K562 (cell line): ENCODE measurements around the gene HUS1.
"Not testable (repeated sequence)": the region's sequence is repeated elsewhere in the genome, so short reads cannot be mapped to it uniquely, and the experiment has no call there.

Experiments
- ARID4B ChIP-seq: sonication (generic); formaldehyde crosslinking; IDR thresholded peaks from 2 replicates; pipeline ENCODE4 v1.8.0; 2022; ENCODE audit warnings: mild to moderate bottlenecking, missing genetic modification reagents
- CCNT2 ChIP-seq: IDR thresholded peaks from 2 replicates; pipeline ENCODE4 v1.6.1; 2011; ENCODE audit warnings: borderline replicate concordance, low read depth, mild to moderate bottlenecking, moderate library complexity, mixed read lengths, low read length; ENCODE audit not compliant: insufficient read length; ENCODE audit errors: extremely low read depth
- ELF1 ChIP-seq: fragments of 200-800 bp; sonication (Bioruptor generic); IDR thresholded peaks from 2 replicates; pipeline ENCODE4 v1.6.1; 2016; ENCODE audit warnings: missing genetic modification characterization, missing compliant biosample characterization
- POLR2A ChIP-seq: fragments of 450-650 bp; conservative IDR thresholded peaks from 2 replicates; pipeline ENCODE4 v1.6.1; 2016
- TF ChIP-seq, protein P1 (sequence below): fragments of 450-650 bp; IDR thresholded peaks from 2 replicates; pipeline ENCODE4 v1.6.1; 2014; ENCODE audit warnings: low read depth, mild to moderate bottlenecking, moderate library complexity, borderline replicate concordance
- TF ChIP-seq, protein P2 (sequence below): sonication (generic); formaldehyde crosslinking; IDR thresholded peaks from 2 replicates; pipeline ENCODE4 v1.8.1; 2023; ENCODE audit warnings: mild to moderate bottlenecking, missing genetic modification reagents
- TF ChIP-seq, protein P3 (sequence below), 3 experiments: IDR thresholded peaks in 2 of 3; conservative IDR thresholded peaks in 1 of 3; 2 replicates each; pipeline ENCODE4 v1.5.1; 2011 to 2012; ENCODE audit warnings: low read length in 3 of 3, mild to moderate bottlenecking in 3 of 3, control low read depth in 2 of 3, improper control_type of control experiment in 1 of 3, inconsistent platforms in 1 of 3, low read depth in 1 of 3, mixed read lengths in 1 of 3, moderate library complexity in 1 of 3; ENCODE audit not compliant: insufficient read depth in 2 of 3

- TF ChIP-seq ARID4B; CCNT2; POLR2A; ELF1 (tag): not testable (repeated sequence)
- TF ChIP-seq, protein P1, sequence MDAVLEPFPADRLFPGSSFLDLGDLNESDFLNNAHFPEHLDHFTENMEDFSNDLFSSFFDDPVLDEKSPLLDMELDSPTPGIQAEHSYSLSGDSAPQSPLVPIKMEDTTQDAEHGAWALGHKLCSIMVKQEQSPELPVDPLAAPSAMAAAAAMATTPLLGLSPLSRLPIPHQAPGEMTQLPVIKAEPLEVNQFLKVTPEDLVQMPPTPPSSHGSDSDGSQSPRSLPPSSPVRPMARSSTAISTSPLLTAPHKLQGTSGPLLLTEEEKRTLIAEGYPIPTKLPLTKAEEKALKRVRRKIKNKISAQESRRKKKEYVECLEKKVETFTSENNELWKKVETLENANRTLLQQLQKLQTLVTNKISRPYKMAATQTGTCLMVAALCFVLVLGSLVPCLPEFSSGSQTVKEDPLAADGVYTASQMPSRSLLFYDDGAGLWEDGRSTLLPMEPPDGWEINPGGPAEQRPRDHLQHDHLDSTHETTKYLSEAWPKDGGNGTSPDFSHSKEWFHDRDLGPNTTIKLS: not testable (repeated sequence)
- TF ChIP-seq, protein P2, sequence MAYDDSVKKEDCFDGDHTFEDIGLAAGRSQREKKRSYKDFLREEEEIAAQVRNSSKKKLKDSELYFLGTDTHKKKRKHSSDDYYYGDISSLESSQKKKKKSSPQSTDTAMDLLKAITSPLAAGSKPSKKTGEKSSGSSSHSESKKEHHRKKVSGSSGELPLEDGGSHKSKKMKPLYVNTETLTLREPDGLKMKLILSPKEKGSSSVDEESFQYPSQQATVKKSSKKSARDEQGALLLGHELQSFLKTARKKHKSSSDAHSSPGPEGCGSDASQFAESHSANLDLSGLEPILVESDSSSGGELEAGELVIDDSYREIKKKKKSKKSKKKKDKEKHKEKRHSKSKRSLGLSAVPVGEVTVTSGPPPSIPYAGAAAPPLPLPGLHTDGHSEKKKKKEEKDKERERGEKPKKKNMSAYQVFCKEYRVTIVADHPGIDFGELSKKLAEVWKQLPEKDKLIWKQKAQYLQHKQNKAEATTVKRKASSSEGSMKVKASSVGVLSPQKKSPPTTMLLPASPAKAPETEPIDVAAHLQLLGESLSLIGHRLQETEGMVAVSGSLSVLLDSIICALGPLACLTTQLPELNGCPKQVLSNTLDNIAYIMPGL (CRISPR knock-in tag): not testable (repeated sequence)
- TF ChIP-seq, protein P3, sequence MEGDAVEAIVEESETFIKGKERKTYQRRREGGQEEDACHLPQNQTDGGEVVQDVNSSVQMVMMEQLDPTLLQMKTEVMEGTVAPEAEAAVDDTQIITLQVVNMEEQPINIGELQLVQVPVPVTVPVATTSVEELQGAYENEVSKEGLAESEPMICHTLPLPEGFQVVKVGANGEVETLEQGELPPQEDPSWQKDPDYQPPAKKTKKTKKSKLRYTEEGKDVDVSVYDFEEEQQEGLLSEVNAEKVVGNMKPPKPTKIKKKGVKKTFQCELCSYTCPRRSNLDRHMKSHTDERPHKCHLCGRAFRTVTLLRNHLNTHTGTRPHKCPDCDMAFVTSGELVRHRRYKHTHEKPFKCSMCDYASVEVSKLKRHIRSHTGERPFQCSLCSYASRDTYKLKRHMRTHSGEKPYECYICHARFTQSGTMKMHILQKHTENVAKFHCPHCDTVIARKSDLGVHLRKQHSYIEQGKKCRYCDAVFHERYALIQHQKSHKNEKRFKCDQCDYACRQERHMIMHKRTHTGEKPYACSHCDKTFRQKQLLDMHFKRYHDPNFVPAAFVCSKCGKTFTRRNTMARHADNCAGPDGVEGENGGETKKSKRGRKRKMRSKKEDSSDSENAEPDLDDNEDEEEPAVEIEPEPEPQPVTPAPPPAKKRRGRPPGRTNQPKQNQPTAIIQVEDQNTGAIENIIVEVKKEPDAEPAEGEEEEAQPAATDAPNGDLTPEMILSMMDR (IDR thresholded peaks at IDR 0.05 in 2 of 3, conservative IDR thresholded peaks at IDR 0.05 in 1 of 3; ENCODE audit: insufficient read depth in 2 of 3, low read depth in 1 of 3, low read length in 3 of 3): not testable (repeated sequence)
These were observed 20.7 kb upstream of the HUS1 start for GRCh38 chr7:48000164-48000563.
